Neural cell (in vitro differentiated cells): ENCODE measurements around the gene PRKCZ. TPM values are rescaled to one million over a fixed set of nuclear protein-coding genes. Genes with fewer than 3 reads are reported as not detected.

Source experiments
- H2AFZ ChIP-seq: fragments of 200-600, 300-800 bp; sonication (generic), shearing (Covaris generic); 2 replicates; pipeline ENCODE4 v1.6.0; 2014; ENCODE audit warnings: low read depth, mild to moderate bottlenecking, antibody characterized with exemption, low read length, moderate library complexity
- H3F3A ChIP-seq: fragments of 200-600 bp; shearing (Covaris generic); 2 replicates; pipeline ENCODE4 v1.6.1; 2016; ENCODE audit warnings: mild to moderate bottlenecking, moderate library complexity, mixed read lengths, antibody characterized with exemption, low read length; ENCODE audit not compliant: insufficient read depth, poor library complexity, severe bottlenecking
- H3K27ac ChIP-seq: fragments of 200-600, 300-800 bp; sonication (generic), shearing (Covaris generic); 2 replicates; pipeline ENCODE4 v1.5.1; 2014; ENCODE audit warnings: mild to moderate bottlenecking, low read length, moderate library complexity
- H3K27me3 ChIP-seq: fragments of 300-800, 200-600 bp; sonication (generic), shearing (Covaris generic); 2 replicates; pipeline ENCODE4 v1.6.0; 2014; ENCODE audit warnings: mild to moderate bottlenecking, low read depth, low read length, moderate library complexity; ENCODE audit not compliant: insufficient read depth
- H3K36me3 ChIP-seq: fragments of 300-800, 200-600 bp; sonication (generic), shearing (Covaris generic); 2 replicates; pipeline ENCODE4 v1.5.1; 2014; ENCODE audit warnings: mild to moderate bottlenecking, antibody characterized with exemption, low read length, moderate library complexity; ENCODE audit not compliant: insufficient read depth
- H3K4me2 ChIP-seq: fragments of 300-800, 200-600 bp; sonication (generic), shearing (Covaris generic); 2 replicates; pipeline ENCODE4 v1.6.0; 2014; ENCODE audit warnings: mild to moderate bottlenecking, low read length
- H3K4me3 ChIP-seq: fragments of 300-800, 200-600 bp; sonication (generic), shearing (Covaris generic); 2 replicates; pipeline ENCODE4 v1.5.1; 2014; ENCODE audit warnings: mild to moderate bottlenecking, low read length, moderate library complexity
- H3K79me2 ChIP-seq: fragments of 200-600 bp; shearing (Covaris generic); replicated peaks from 2 replicates; pipeline ENCODE4 v1.6.0; 2014; ENCODE audit warnings: mild to moderate bottlenecking, low read length, moderate library complexity; ENCODE audit not compliant: insufficient read depth
- H3K9ac ChIP-seq: fragments of 300-800, 200-600 bp; sonication (generic), shearing (Covaris generic); 2 replicates; pipeline ENCODE4 v1.6.1; 2016; ENCODE audit warnings: mild to moderate bottlenecking, low read length, mixed read lengths
- H3K9me2 ChIP-seq: fragments of 200-600 bp; shearing (Covaris generic); 2 replicates; pipeline ENCODE4 v1.6.1; 2016; ENCODE audit warnings: mild to moderate bottlenecking, low read length, mixed read lengths; ENCODE audit not compliant: insufficient read depth
- H3K9me3 ChIP-seq: fragments of 200-600, 300-800 bp; sonication (generic), shearing (Covaris generic); 2 replicates; pipeline ENCODE4 v1.6.1; 2016; ENCODE audit warnings: mild to moderate bottlenecking, mixed run types, low read length, moderate library complexity, mixed read lengths
- H4K20me1 ChIP-seq: fragments of 200-600 bp; shearing (Covaris generic); 2 replicates; pipeline ENCODE4 v1.6.1; 2016; ENCODE audit warnings: mild to moderate bottlenecking, mixed run types; ENCODE audit not compliant: insufficient read depth
- EP300 ChIP-seq: fragments of 450-650 bp; conservative IDR thresholded peaks from 2 replicates; pipeline ENCODE4 v1.6.1; 2014; ENCODE audit warnings: antibody characterized with exemption, mild to moderate bottlenecking, moderate library complexity; ENCODE audit not compliant: poor library complexity, severe bottlenecking
- EZH2 ChIP-seq: fragments of 200-600, 300-800 bp; shearing (Covaris generic), sonication (generic); IDR thresholded peaks from 2 replicates; pipeline ENCODE4 v1.6.1; 2014; ENCODE audit warnings: antibody characterized with exemption, low read length, borderline replicate concordance, mild to moderate bottlenecking; ENCODE audit not compliant: insufficient read depth, poor library complexity, severe bottlenecking
- MXI1 ChIP-seq: fragments of 450-650 bp; conservative IDR thresholded peaks from 2 replicates; pipeline ENCODE4 v1.6.1; 2014; ENCODE audit warnings: antibody characterized with exemption, mild to moderate bottlenecking; ENCODE audit not compliant: poor library complexity, severe bottlenecking
- POLR2AphosphoS5 ChIP-seq: IDR thresholded peaks from 2 replicates; pipeline ENCODE4 v1.6.1; 2012
- RAD21 ChIP-seq: fragments of 450-650 bp; conservative IDR thresholded peaks from 2 replicates; pipeline ENCODE4 v1.6.1; 2014; ENCODE audit warnings: antibody characterized with exemption, mild to moderate bottlenecking, moderate library complexity
- SMC3 ChIP-seq: fragments of 450-650 bp; conservative IDR thresholded peaks from 2 replicates; pipeline ENCODE4 v1.6.1; 2014; ENCODE audit warnings: antibody characterized with exemption, mild to moderate bottlenecking, moderate library complexity; ENCODE audit not compliant: poor library complexity
- TAF1 ChIP-seq: IDR thresholded peaks from 2 replicates; pipeline ENCODE4 v1.6.1; 2012; ENCODE audit warnings: low read depth
- polyA plus RNA-seq: library from polyadenylated mRNA; depleted of rRNA; stranded (reverse); fragments of >200 nt; gene quantifications from 2 replicates; pipeline ENCODE4 v1.2.3, GENCODE V29; 2014
- TF ChIP-seq, protein P1 (sequence below): IDR thresholded peaks from 2 replicates; pipeline ENCODE4 v1.6.1; 2012; ENCODE audit warnings: borderline replicate concordance
- TF ChIP-seq, protein P2 (sequence below): fragments of 450-650 bp; IDR thresholded peaks from 2 replicates; pipeline ENCODE4 v1.5.1; 2014; ENCODE audit warnings: antibody characterized with exemption, mild to moderate bottlenecking, moderate library complexity; ENCODE audit not compliant: poor library complexity, severe bottlenecking

The PRKCZ gene
- polyA plus RNA-seq, 1 donor from 2014 or later, result 54.9 TPM

DNA sequence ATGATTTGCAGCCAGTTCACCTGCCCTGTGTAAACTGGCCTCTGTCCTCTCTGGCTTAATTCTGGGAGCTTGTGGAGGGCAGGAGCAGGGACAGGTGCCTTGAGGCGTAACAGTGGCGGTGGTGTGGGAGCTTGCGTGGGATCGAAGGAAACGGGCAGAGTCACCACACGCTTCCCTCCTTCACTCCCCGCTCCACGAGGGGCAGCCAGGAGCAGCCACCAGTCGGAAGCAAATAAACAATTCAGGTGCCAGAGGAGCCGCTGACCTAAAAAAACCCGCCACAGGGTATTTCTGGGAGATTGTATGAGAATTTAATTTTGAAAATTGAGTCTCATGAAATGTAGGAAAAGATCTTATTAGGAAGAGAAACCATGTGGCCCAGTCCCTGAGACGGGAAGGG is 118.3 kb downstream of the PRKCZ start:
- H3K4me3 ChIP-seq, result no peak overlapping the region
- no peak overlapping the region for H3K9ac ChIP-seq
- TF ChIP-seq, protein P1, sequence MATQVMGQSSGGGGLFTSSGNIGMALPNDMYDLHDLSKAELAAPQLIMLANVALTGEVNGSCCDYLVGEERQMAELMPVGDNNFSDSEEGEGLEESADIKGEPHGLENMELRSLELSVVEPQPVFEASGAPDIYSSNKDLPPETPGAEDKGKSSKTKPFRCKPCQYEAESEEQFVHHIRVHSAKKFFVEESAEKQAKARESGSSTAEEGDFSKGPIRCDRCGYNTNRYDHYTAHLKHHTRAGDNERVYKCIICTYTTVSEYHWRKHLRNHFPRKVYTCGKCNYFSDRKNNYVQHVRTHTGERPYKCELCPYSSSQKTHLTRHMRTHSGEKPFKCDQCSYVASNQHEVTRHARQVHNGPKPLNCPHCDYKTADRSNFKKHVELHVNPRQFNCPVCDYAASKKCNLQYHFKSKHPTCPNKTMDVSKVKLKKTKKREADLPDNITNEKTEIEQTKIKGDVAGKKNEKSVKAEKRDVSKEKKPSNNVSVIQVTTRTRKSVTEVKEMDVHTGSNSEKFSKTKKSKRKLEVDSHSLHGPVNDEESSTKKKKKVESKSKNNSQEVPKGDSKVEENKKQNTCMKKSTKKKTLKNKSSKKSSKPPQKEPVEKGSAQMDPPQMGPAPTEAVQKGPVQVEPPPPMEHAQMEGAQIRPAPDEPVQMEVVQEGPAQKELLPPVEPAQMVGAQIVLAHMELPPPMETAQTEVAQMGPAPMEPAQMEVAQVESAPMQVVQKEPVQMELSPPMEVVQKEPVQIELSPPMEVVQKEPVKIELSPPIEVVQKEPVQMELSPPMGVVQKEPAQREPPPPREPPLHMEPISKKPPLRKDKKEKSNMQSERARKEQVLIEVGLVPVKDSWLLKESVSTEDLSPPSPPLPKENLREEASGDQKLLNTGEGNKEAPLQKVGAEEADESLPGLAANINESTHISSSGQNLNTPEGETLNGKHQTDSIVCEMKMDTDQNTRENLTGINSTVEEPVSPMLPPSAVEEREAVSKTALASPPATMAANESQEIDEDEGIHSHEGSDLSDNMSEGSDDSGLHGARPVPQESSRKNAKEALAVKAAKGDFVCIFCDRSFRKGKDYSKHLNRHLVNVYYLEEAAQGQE, result no peak
- TF ChIP-seq RAD21 (no peak), EP300 (no peak), POLR2AphosphoS5 (no peak), SMC3 (no peak), MXI1 (no peak), EZH2 (no peak), TAF1 (no peak)
- TF ChIP-seq, protein P2, sequence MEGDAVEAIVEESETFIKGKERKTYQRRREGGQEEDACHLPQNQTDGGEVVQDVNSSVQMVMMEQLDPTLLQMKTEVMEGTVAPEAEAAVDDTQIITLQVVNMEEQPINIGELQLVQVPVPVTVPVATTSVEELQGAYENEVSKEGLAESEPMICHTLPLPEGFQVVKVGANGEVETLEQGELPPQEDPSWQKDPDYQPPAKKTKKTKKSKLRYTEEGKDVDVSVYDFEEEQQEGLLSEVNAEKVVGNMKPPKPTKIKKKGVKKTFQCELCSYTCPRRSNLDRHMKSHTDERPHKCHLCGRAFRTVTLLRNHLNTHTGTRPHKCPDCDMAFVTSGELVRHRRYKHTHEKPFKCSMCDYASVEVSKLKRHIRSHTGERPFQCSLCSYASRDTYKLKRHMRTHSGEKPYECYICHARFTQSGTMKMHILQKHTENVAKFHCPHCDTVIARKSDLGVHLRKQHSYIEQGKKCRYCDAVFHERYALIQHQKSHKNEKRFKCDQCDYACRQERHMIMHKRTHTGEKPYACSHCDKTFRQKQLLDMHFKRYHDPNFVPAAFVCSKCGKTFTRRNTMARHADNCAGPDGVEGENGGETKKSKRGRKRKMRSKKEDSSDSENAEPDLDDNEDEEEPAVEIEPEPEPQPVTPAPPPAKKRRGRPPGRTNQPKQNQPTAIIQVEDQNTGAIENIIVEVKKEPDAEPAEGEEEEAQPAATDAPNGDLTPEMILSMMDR, result no peak
- H2AFZ ChIP-seq, result no peak overlapping the region
- H3K27ac ChIP-seq, result no peak overlapping the region
- no peak overlapping the region for H3K4me2 ChIP-seq
- H3K9me3 ChIP-seq, result no peaks in the 10 kb centered on the region
- no peaks in the 10 kb centered on the region for H3K9me2 ChIP-seq
- no peaks in the 10 kb centered on the region for H3K79me2 ChIP-seq
- H3K27me3 ChIP-seq, result no peaks in the 10 kb centered on the region
- no peaks in the 10 kb centered on the region for H4K20me1 ChIP-seq
- no peaks in the 10 kb centered on the region for H3F3A ChIP-seq
- no peaks in the 10 kb centered on the region for H3K36me3 ChIP-seq

DNA sequence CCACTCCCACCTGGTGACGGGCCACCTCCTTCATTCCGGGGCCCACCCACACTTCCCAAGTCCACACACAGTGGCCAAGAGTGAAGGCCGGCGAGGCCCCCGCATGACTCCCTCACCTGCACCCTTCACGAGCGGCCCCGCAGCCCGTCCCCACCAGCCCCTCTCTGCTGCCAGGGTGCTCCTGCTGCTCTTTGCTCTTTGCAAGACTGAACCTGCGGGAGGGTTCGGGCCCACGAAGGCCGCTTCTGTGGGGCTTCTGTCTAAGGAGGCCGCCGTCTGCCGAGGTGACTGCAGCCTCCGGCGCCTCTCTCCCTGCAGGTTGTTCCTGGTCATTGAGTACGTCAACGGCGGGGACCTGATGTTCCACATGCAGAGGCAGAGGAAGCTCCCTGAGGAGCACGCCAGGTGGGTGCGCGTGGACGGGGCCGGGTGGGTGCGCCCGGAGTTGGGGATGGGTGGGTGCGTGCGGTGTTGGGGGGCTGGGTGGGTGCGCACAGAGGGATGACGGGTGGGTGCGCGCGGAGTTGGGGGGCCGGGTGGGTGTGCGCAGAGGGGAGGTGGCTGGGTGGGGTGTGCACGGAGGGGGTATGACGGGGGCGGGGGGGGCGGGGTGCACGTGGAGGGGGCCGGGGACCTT is 119.1 kb downstream of the PRKCZ start:
- Histone ChIP-seq H3K27me3 (no peaks in the 10 kb centered on the region), H3K9me2 (no peaks in the 10 kb centered on the region), H3K9ac (no peak overlapping the region), H3K79me2 (no peaks in the 10 kb centered on the region), H4K20me1 (no peaks in the 10 kb centered on the region), H3K4me2 (no peak overlapping the region), H3K27ac (no peak overlapping the region), H3K9me3 (no peaks in the 10 kb centered on the region), H3K36me3 (no peaks in the 10 kb centered on the region), H2AFZ (no peak overlapping the region), H3F3A (no peaks in the 10 kb centered on the region), H3K4me3 (no peak overlapping the region)
- no peak for TF ChIP-seq SMC3

DNA sequence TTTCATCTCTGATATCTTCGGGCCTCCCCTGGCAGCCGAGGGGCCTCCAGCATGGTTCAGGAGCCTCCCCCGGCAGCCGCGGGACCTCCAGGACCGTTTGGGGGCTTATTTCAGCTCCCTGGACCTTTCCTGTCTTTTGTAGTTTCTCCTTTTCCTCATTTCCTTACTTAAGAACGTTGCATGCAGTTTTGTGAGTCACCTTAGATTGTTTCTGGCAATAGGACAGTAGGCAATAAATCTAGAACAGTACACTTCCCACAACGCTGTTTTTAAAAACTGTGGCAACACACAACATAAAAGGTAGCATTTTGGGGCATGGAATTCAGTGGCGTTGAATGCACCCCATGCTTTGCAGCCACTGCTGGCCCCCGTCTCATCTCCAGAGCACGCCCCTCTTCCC is 120.0 kb downstream of the PRKCZ start:
- Histone ChIP-seq H3K9me3 (no peaks in the 10 kb centered on the region), H3F3A (no peaks in the 10 kb centered on the region), H4K20me1 (no peaks in the 10 kb centered on the region), H3K27ac (no peak overlapping the region), H3K9ac (no peak overlapping the region), H3K36me3 (no peaks in the 10 kb centered on the region), H3K4me3 (no peak overlapping the region), H3K4me2 (no peak overlapping the region), H3K27me3 (no peaks in the 10 kb centered on the region), H3K79me2 (no peaks in the 10 kb centered on the region), H3K9me2 (no peaks in the 10 kb centered on the region), H2AFZ (no peak overlapping the region)
- TF ChIP-seq RAD21 (no peak), EZH2 (no peak), TAF1 (no peak), MXI1 (no peak), EP300 (no peak), POLR2AphosphoS5 (no peak), SMC3 (no peak)
- TF ChIP-seq, protein P2, result no peak
- TF ChIP-seq, protein P1, result no peak
